ENCODE data around the gene RASA2. TPM values are rescaled to one million over a fixed set of nuclear protein-coding genes. Genes with fewer than 3 reads are reported as not detected.

Gene RASA2
- total RNA-seq, 4 donors from 2014 or later = 1.9 to 10.6 (median 4.5) TPM

GRCh38 chr3:141550926-141551665 is 64.3 kb downstream of the RASA2 start:
- Histone ChIP-seq H3K27ac (no peak overlapping the region), H3K9me3 (peaks cover 0 to 5% (median 0%) of the 10 kb centered on the region in 3 donors), H3K4me1 (no peaks in the 10 kb centered on the region), H3K36me3 (no peaks in the 10 kb centered on the region), H3K27me3 (no peaks in the 10 kb centered on the region), H3K4me3 (no peak overlapping the region)
- TF ChIP-seq POLR2A (IDR thresholded peaks at IDR 0.05) (no peak), CTCF (IDR thresholded peaks at IDR 0.05 in 4 of 5, conservative IDR thresholded peaks at IDR 0.05 in 1 of 5) (no peak)
- DNase-seq (no peak), ATAC-seq (no peak)
- in situ Hi-C loops (cut with MboI; ENCODE audit: low sequenced_read_pairs in 4 of 4) = loop anchor here (25.0 kb wide), 2 partner anchors 189 to 239 kb away; partner anchors contain the start of gene ZBTB38 (in 3 of the 4)
- intact Hi-C loops (cut with DNase I; ENCODE audit: low total_unique reads) = no loop called here

GRCh38 chr3:141552440-141552991 is 65.7 kb downstream of the RASA2 start:
- TF ChIP-seq CTCF (IDR thresholded peaks at IDR 0.05 in 4 of 5, conservative IDR thresholded peaks at IDR 0.05 in 1 of 5) (no peak), POLR2A (IDR thresholded peaks at IDR 0.05) (no peak)
- Histone ChIP-seq H3K4me3 (no peak overlapping the region), H3K27ac (no peak overlapping the region), H3K9me3 (no peaks in the 10 kb centered on the region), H3K27me3 (no peaks in the 10 kb centered on the region), H3K36me3 (peaks cover 0 to 8% of the 10 kb centered on the region in 2 donors), H3K4me1 (no peaks in the 10 kb centered on the region)
- in situ Hi-C loops (cut with MboI; ENCODE audit: low sequenced_read_pairs in 4 of 4) = loop anchor here (25.0 kb wide), 2 partner anchors 190 to 240 kb away; partner anchors contain the start of gene ZBTB38 (in 3 of the 4)
- DNase-seq (no peak), ATAC-seq (no peak)
- intact Hi-C loops (cut with DNase I; ENCODE audit: low total_unique reads) = no loop called here

DNA sequence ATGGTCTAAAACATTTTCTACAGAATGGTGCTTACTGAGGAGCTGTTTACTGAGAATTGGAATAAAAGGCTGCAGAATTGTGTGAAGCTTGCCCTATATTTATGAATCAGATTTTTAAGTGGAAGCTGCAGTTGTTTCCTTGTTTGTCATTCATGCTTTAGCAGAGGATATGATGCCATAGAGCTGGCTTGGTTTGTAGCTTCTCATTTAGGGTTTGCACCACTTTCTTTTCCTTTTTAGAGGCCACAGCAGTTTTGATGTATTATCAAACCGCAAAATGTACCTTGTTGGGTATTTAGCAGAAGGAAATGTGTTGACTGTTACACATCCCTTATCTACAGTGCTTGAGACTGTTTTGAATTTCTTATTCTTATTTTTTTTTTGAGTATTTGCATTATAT is 66.2 kb downstream of the RASA2 start:
- peaks cover 0 to 8% of the 10 kb centered on the region in 2 donors for H3K36me3 ChIP-seq
- DNase-seq (no peak), ATAC-seq (no peak)
- no peaks in the 10 kb centered on the region for H3K27me3 ChIP-seq
- H3K27ac ChIP-seq = no peak overlapping the region
- intact Hi-C loops (cut with DNase I; ENCODE audit: low total_unique reads) = no loop called here
- TF ChIP-seq CTCF (IDR thresholded peaks at IDR 0.05 in 4 of 5, conservative IDR thresholded peaks at IDR 0.05 in 1 of 5) = no peak
- TF ChIP-seq POLR2A (IDR thresholded peaks at IDR 0.05) = no peak
- H3K9me3 ChIP-seq = no peaks in the 10 kb centered on the region
- in situ Hi-C loops (cut with MboI; ENCODE audit: low sequenced_read_pairs in 4 of 4) = loop anchor here (25.0 kb wide), 2 partner anchors 191 to 241 kb away; partner anchors contain the start of gene ZBTB38 (in 3 of the 4)
- no peaks in the 10 kb centered on the region for H3K4me1 ChIP-seq
- no peak overlapping the region for H3K4me3 ChIP-seq

- in situ Hi-C loops (cut with MboI; ENCODE audit: low sequenced_read_pairs in 4 of 4) = loop anchor here (5.0 to 25.0 kb wide), 4 partner anchors 94 to 244 kb away; partner anchors contain the start of gene ZBTB38 (in 3 of the 4)
Observed at GRCh38 chr3:141556034-141556433, 69.2 kb downstream of the RASA2 start.

More at GRCh38 chr3:141556034-141556433, 69.2 kb downstream of the RASA2 start:
- no peaks in the 10 kb centered on the region for H3K4me1 ChIP-seq
- H3K9me3 ChIP-seq = no peaks in the 10 kb centered on the region
- no peak for DNase-seq
- no peak overlapping the region for H3K27ac ChIP-seq
- no peaks in the 10 kb centered on the region for H3K27me3 ChIP-seq
- no peak for TF ChIP-seq POLR2A (IDR thresholded peaks at IDR 0.05)
- no peak for TF ChIP-seq CTCF (IDR thresholded peaks at IDR 0.05 in 4 of 5, conservative IDR thresholded peaks at IDR 0.05 in 1 of 5)
- H3K36me3 ChIP-seq = peaks cover 0 to 8% of the 10 kb centered on the region in 2 donors
- intact Hi-C loops (cut with DNase I; ENCODE audit: low total_unique reads) = no loop called here
- H3K4me3 ChIP-seq = no peak overlapping the region
- no peak for ATAC-seq
